Hematopoietic multipotent progenitor cell (in vitro differentiated cells): ENCODE data around the gene KRT9. TPM values are rescaled to one million over a fixed set of nuclear protein-coding genes. Genes with fewer than 3 reads are reported as not detected.
"Not testable (repeated sequence)": the region's sequence is repeated elsewhere in the genome, so short reads cannot be mapped to it uniquely, and the experiment has no call there.

Experiments used
- DNase-seq, 3 donors: peaks; one replicate each; pipeline ENCODE4 v3.0.0-alpha.2; 2011 to 2015; ENCODE audit warnings: low read depth in 2 of 3, low spot score in 2 of 3
- total RNA-seq: library from RNA; depleted of rRNA; stranded (reverse); fragments of >200 nt; gene quantifications from one replicate; pipeline ENCODE4 v1.2.3, GENCODE V29; 2012

The KRT9 gene
- total RNA-seq, 1 donor = not detected

DNA sequence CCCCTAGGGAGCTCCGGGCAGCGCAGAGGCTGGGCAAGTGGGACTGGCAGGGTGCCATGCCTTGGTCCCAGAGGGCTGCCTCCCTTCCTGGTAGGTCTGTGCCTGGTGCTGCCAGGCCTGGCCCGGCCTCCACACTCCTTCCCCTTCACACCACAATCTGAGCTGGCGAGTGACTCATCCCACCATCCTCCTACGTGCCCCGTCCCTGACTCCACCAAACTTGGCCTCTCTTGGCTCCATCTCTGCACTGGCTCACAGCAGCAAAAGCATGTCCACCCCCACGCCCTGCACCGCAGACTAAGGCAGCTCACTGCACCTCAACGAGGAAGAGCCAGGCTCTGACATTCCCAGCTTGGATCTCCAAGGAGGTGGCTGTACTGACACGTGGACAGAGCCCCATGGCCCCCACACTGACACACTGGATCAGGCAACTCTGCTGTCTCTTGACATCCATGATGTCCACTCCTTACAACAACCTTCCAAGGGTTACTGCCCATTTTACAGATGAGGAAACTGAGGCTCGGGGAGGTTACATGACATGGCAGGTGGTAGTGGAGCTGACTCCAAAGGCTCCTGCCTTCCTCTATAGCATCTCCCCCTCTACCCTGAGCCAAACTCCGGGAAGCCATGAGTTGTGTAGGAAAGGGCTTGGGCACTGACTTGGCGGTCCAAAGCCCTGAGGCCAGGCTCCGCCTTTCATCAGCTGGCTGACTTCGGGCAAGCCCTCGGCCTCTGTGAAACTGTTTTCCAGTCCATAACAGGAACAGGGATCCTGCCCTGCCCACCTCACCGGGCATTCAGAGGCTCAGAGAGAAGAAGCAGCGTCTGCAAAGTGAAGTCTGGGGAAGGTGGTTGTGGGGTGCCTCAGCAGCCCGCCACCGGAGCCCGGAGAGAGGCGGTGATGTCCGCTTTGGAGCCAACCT, 23.7 kb downstream of the KRT9 start:
- DNase-seq = peak in 2 of 3 donors; percentile 70 to 73

DNA sequence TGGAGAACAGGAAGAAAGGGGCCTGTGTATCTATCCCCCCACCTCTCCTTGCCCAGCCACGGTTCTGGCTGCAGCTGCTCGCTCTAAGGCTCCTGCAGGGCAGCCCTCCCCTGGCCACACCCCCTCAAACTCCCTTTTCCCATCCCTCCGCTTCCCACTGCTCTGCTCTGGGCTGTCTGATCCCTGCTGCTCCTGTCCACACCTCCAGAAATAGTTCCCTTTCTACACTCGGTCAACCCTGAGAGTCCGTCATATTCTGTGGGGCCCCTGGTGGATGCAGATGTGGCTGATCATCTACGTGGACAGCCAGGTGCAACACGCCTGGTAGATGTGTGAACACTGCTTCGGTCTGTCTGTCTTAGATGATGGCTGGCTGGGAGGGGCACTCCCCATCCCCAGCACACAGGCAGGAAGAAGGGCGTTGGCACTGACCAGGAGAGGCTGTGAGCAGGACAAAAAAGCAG, 24.4 kb downstream of the KRT9 start:
- no peak for DNase-seq

DNA sequence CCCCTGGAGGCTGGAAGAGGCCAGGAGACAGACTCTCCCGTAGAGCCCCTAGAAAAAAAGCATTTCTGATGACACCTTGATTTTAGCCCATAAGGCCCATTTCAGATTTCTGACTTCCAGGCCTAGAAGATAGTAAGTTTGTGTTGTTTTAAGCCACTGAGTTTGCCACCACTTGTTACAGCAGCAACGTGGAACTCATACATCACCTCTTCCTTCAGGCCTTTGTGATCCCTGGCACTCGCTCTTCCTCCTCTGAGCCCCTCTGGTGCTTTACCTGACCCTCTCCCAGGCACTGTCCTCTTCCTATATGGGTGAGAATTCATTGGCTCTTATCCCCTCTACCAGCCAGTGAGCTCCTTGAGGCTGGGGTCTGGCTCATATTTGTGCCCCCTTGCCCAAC, 25.0 kb downstream of the KRT9 start:
- no peak for DNase-seq

DNA sequence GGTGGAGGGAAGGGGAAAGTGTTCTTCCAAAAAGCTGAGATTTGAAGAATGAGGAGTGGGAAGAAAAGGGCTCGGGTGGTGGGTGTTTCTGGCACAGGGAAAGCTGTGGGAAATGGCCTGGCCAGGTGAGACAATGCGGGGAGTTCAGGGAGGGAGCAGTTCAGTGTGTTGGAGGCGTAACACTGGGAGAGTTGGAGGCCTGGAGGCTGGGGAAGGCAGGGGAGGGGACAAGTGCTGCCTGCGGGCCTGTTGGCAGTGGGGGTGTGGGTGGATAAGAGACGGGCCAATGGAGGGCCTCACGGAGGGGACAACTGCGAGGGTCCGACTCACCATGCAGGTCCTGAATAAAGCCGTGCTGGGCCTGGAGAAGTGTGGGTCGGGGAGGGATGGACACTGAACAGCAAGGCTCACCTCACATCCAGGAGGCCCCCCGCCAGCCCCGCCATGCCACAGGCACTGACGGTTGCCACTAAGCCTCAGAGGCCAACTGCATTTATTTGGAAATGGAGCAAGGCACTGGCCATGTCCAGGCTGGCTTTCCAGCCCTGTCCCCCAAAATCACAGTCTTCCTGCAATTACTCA, 25.9 kb downstream of the KRT9 start:
- DNase-seq = no peak

DNA sequence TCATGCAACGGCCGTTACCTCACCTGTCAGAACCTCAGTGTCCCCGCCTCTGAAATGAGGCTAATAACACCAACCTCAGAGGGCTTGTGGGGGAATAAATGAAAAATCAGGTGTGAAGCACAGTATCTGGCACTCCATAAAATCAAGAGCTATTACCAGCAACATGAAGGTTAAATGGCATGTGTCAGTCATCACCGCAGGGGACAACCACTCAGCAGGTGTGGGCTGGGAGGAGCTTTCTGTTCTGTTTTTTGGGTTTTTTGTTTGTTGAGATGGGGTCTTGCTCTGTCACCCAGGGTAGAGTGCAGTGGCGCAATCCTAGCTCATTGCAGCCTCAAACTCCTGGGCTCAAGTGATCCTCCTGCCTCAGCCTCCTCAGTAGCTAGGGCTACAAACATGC, 26.9 kb downstream of the KRT9 start:
- DNase-seq = no peak

DNA sequence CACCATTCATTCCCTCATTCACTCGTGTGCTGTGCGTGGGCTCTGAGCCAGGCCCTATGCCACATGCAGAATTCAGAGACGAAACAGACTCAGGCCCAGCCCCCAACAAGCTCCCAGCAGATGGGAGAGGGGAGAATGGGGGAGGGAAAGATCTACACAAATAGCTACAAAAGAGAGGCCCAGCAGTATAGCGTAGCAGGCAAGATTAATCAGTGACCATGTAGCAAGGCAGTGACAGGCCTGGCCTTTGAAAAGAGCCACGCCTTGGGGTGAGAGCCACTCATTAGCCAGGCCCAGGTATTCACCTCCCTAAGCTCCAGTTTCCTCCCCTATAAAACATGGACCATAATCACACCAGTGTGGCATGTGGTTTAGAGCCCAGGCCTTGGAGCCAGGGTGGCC, 27.4 kb downstream of the KRT9 start:
- DNase-seq = no peak

DNA sequence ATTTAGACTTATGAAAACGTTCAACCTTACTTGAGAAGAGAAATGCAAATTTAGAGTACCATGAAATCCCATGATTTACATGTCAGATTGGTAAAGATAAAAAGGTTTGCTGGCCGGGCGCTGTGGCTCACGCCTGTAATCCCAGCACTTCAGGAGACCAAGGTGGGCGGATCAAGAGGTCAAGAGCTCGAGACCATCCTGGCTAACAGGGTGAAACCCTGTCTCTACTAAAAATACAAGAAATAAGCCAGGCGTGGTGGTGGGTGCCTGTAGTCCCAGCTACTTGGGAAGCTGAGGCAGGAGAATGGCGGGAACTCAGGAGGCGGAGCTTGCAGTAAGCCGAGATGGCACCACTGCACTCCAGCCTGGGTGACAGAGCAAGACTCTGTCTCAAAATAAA, 29.1 kb downstream of the KRT9 start:
- DNase-seq = not testable (repeated sequence)

DNA sequence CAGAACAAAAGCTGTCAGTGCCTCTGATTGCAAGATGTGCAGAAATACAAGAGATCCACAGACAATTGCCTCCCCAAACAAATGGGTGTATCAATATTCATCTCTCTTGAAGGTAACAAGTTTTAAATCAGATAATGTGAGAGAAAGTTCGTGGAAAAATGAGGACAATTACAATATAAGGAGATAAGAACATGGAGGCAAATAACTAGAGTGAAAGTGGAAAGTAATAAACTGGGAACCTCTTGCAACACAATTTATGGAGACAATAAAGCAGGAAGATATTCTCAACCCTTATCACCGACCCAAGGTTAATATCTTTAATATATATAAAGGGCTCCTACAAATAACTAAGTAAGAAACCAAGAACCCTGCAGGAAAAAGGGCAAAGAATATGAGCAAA, 29.5 kb downstream of the KRT9 start:
- DNase-seq = no peak

DNA sequence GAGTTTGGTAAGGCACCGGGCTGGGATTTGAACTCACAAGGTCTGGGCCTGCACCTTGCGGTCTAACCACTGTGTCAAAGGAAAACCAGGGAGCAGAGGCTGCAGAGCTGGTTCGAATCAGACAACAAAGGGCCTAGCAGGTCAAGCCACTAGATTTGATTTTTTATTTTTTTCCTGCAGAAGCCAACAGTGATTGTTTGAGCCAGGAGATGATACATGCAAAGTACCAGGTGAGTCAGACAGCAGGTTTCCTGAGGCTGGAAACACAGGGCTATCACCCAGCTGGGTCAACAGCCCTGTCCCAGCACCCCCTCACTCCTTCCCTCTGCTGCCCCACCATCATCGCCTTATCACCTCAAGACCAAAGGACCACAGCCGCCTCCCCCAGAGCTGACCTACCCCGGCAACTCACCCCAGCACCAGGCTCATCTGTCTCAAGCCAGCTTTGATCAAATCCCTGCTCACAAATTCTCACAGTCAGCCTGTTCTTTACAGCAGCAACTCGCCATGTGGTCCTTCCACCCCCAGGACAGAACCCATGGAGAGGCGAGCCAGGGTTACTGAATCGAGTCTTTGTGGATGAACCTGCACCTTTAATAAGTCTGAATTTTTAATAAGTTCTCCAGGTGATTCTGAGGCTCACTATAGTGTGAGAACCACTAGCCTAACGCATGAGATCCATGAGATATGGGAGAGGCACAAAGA, 30.8 kb downstream of the KRT9 start:
- no peak for DNase-seq

DNA sequence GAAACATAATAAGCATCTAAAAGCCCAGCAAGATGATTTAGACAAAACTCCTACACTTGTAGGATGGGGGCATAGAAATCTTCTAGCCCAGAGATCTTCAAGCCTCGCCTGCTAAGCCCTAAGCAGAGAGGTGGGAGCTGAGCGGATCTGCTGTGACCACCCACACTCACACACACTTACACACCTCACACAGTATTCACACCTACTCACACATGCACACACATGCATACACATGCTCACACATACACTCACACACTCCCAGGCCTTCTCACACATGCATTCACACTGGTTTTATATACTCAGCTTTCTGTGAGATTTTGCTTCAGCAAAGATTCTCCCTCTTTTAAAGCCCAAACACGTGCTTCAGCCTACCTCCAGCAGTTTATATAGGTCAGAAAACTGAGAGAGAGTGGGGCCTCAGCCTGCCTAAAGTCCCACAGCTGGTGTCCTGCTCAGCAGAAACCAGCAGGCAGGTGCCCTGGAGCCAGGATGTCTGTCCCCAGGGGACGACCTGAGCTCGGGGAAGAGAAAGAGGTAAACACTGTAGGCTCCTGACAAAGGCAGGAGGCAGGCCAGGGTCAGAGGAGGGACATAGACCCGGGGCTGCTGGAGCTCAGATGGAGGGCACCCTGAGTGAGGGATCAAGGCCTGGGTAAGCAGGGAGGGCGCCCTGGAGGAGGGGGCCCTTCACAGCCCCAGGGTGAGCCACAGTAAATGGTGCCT, 31.7 kb downstream of the KRT9 start:
- no peak for DNase-seq

DNA sequence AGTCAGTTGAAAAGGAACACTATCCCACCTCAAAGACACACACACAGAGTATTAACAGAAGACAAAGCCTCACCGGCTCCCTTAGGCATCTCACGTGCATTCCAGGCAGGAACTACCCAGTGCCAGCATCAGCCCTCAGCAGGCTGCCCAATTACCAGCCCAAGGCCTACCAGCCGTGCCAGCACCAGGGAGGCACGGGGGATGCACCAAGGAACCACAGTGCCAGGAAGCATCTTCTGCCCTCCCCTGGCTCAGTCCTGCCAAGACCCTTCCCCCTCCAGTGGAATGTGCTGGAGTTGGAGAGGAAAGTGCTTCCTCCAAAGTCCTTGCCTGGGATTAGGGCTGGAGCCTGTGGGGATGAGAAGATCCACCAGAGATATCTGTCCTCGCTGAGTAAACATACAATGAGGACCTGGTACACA, 32.8 kb downstream of the KRT9 start:
- no peak for DNase-seq

DNA sequence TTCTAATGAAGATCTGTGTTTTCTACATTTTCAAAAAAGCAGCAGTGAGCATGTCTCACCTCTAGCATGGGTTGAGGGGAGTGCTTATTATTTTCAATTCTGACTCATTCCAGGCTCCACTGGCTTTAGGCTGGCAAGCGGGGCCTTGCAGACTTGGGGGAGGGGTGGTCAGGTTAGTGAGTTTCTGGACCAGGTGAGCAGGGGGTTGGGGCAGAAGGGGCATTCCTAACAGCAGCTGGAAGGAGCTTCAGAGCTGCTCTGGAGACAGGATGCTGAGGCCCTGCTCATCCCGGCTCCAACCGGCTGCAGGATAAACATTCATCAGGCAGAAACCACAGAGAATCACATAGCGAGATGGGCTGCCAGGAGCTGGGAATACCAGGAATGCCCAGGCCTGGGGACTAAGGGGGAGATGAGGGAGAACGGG, 33.3 kb downstream of the KRT9 start:
- DNase-seq = no peak

DNA sequence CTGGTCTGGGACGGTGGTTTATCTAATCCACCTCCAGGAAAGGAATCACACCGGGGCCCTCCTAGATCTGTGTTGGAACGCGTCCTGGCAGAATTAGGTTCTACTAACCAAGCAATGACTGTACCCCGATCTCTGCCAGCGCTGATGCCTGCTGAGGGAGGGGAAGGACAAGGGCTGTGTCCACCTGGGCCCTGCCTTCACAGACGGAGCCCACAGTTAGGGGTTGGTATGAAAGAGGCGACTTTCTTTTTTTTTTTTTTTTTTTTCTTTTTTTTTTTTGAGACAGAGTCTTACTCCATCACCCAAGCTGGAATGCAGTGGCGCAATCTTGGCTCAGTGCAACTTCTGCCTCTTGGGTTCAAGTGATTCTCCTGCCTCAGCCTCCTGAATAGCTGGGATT, 33.9 kb downstream of the KRT9 start:
- no peak for DNase-seq

DNA sequence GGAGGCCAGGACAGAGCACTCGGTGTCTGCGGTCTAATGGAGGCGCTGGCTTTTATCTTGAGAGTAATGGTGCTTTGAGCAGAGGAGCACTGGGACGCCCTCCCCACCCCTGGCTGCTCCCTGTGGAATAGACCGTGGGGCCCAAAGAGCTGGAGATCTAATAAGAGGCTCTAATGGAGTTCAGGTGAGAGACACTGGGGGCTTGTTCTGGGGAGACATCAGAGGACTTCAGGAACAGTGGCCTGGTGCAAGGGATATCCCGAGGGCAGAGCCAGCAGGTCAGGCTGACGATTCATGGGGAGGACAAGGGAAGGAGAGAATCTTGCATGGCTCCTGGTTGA, 34.3 kb downstream of the KRT9 start:
- DNase-seq = no peak

DNA sequence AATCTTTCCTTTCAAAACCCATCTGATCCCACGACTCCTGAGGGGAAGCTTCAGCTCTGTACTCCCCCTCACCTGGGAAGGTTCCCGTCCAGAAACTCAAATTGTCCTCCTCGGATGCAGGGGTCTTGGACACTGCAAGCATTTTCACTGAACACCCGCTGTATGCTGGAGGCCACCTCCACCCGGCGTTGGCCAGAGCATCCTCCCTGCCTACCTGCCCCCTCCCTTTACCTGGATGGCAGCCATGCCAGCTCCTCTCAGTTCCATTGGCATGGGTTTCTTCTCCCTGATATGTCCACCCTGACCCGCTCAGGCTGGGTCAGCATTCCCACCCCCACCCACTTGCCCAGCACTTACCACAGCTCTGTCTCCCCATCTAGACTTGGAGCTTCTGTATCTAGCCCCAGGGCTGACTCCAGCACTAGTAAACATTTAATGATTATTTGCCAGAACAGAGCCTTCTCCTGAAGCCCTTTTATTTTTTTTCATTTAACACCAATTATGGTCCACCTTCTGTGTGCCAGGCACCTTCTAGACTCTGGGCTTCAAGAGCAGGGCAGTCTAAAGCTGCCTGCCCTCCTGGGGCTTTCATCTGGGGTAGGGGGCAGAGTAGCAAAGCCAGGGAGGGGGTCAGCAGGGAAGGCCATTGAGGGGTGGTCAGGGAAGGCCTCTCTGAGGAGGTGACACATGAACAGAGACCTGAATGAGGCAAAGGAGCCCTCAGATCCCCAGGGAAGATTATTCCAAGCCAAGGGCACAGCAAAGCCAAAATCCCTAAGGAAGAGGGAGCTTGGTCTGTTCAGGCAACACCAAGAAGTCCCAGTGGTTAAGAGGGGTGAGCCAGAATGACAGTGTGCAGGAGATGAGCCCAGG, 34.9 kb downstream of the KRT9 start:
- DNase-seq = no peak

DNA sequence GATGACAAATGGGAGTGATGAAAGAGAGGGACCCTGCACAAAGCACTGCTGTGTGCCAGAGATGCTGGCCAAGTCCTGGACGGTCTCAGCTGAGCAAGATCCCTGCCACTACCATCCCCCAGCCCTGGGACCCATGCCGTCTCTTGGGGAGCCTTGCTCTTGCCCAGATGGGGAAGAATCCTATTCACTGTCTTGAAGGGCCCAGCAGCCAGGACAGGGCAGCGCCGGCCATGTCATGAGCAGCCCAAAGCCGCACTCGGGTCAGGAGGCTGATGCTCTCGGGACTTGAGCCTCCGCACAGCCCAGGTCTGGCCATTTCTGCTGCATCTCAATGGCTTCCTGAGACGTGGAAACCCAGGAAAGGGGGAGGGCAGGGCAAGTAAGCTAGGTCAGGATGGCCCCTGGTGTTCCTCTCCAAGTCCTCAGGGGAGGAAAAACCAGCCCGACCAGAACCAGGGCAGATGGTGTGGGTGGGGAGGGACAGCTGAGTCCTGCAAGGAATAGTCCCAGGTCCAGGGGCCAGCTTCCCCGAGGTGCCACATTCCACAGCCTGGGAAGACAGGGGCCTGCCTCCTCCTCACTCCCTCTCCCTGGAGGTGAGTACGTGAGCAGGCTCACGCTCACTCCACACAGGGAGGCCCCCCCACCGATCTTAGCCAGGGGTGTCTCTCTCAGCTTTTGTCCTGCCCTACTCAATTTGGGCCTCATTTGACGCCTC, 35.9 kb downstream of the KRT9 start:
- no peak for DNase-seq

DNA sequence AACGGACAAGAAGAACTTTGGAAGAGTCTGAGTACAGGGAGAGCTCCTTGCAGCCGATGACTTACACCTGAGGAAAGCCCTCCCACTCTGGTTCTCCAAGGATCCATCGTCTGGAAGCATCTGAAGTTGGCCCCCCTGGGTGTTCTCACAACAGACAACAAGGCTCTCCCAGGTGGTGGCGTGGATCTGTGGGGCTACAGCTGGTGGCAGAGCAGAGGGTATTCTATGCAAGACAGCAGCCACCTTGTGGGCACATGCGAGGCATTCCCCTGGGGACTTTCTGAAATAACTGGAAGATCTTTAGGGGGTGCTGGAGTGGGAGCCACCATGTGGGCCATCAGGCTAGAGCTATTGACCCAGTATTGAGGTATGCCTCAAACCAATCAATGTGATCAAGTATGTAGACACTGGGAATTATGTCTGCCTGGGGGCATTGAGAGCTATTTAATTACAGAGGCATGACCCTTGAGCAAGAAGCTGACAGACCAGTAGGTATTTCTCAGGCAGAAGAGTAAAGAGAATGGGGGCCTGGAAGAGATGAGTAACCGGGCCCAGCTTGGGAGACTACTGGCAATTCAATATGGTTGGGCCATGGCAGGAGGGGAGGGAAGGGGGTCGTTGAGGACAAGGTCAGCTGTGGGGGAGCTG, 36.8 kb downstream of the KRT9 start:
- DNase-seq = no peak

DNA sequence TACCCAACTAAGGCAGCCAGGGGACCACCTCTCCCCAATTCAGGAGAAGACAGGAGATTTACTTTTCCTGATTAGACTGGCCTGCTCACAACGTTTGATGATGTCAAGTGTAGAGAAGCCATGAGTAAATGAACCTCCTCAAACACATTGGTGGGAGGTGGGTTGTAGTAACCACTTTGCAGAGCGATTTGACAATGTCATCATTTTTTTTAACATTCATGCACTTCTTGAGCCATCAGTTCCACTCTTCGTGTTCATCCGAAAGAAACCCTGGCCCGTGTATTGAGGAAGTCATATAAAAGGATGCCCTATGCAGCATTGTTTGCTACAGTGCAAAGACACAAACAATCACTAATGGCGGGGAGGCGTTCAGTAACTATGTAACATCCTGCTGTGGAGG, 38.2 kb downstream of the KRT9 start:
- no peak for DNase-seq
